ENCODE measurements around the gene VASH1.

VASH1 gene

DNA sequence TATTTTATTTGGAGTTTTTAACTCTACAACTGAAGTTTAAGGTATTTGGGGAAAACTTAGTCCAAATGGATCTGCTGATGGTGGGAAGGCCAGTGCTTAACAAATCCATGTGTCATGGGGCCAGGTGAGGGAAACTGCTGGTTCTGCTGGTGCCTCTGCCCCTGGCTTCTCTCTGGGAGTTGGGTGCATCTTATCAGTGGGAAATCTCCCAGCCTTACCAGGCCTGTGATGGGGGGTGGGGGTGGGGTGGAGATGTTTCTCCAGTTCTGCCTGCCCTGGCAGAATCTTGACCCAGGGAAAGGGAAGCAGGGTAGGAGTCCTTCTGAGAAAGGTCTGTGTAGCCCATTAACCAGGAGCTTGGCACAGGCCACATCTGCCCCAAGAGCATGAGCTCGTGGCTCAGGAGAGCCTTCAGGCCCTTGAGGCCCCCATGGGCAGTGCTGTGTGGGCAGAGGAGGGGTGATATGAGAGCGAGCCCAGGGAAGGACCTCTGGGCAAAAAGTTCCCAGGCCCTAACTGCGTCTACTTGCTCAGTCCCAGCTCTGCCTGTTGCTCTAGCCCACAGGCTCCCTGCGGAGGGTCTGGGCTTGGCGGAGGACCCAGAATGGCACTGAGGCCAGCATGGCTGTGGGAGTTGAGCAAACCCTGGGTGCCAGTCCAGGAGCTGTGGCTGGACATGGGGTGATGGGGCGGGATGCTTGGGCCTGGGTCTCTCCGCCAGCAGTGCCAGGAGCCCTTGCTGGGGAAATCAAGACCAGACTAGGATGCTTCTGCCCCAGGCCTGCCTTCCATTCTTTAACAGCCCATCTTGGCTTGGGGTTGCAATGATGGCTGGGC lies 18.2 kb downstream of the VASH1 start:
- intact Hi-C loops (cut with DNase I): no loop called here
- peak in 3 of 42 donors; percentile 30 to 41 (median 32) for DNase-seq

DNA sequence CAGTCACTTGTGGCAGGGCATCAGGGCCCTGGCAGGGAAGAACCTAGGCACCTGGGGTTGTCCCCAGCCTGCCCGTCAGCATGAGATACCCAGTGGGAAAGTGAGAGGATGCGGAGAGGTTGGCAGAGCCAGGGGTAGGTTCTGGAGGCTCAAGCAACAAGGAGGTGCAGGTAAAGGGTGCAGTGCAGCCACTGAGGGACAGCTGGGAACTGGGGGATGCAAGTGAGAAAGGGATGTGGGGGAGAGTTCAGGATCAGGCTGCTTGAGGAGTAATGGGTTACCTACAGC lies 18.7 kb downstream of the VASH1 start:
- intact Hi-C loops (cut with DNase I): no loop called here
- no peak for DNase-seq

DNA sequence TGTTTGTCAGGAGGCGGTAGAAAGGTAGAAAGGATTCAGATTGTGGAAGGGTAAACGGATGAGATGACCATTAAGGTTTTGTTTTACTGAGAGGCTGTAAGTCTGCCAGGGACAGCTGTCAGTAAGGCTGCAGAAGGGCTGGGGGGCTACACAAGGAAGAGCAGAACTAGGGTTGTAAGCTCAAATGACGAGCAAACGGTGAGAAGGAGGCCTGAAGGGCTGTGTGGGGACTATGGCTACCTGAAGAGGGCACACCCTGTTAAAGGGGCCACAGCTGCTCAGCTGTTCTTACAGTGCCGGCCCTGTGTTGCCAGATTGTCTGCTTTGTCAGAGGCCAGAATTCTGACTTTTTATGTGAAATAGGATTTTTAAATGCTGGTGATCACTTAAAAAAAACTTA lies 19.1 kb downstream of the VASH1 start:
- intact Hi-C loops (cut with DNase I): no loop called here
- peak in 2 of 42 donors; percentile 35 to 43 for DNase-seq

DNA sequence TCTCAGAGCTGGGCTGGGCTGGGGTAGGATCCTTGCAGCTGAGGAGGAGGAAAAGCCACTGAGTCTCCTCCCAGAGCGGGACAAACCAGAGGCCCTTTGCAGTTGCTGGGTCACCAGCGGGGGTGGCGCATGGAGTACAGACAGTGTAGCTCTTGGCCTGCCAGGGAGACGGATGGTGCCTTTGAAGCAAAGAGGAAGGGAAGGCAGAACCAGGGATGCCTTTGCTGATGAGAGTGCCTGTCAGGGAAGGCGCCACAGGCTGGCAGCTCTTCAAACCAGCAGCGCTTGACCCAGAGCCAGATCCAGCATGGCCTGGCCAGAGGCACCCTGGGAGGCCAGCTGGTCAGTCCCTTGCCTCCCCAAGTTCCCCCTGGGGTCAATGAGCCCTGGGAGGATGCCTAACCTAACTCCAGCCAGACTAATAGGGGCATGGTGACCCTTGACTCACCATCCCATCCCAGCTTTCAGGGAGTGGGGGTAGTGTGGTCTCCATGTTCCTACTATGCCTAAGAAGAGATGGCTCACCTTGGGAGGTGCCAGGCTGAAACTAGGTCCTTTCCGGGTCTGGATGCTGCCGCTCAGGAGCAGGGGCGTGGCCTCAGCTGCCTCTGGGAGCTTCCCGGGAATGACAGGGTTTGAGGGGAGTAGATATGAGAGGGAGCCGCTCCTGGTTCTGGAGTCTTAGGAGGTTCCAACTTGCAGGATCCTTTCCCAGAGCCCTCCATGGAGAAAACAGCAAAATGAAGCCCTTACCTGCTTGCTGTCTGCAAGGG lies 19.8 kb downstream of the VASH1 start:
- DNase-seq: peak; percentile 56 to 90 (median 82)
- intact Hi-C loops (cut with DNase I): no loop called here

DNA sequence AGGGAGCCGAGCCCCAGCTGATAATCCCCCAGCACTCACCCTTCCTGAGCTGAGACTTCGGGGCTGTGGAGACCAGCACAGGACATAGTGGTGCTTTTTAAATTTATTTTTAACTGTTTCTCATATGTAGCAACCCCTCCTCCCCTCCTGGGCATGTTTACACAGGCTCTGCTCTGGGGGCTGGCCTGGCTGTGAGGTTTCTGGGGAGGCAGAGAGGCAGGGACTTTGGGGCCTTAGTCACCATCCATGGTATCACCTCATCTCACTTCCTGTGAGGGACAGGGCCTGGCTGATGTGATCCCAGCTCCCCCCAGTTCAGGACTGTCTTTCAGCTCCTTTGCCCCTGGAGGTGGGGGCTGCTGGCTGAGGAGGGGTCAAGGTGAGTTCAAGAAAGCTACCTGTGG lies 20.4 kb downstream of the VASH1 start:
- intact Hi-C loops (cut with DNase I): no loop called here
- no peak for DNase-seq

DNA sequence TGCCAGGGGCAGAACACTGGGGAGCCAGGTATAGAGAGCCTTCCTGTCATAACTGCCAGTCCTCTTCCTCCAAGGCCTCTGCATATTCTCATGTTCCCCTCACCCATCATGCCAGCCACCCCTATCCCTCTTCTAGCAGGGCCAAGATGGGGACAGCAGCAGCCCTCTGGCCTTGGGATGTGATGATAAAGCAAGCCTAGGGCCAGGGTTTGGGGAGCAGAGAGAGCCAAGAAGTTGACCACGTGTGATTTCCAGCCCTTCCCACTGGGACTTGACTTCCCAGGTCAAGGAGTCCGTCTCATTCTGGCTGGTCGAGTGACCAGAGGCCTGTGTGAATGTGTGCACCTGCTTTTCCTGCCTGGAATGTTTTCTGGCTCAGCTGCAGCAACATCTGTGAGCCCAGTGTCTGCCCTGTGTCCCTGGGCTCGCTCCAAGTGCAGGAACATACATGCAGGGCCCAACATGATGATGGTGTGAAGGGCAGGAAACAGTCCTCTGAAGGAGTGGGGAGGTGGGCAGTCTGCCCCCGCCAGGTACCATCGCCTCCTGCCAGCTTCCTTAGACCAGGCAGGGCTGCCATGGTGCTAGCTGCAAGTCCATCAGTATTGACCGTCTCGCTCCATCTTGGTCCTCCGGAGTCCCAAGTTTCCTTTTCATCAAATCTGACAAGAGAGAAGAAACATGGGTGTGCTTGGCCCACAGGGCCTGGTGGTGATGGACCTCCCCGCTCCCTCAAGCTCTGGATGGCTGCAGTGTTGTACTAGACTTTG lies 21.0 kb downstream of the VASH1 start:
- no peak for DNase-seq
- intact Hi-C loops (cut with DNase I): no loop called here

DNA sequence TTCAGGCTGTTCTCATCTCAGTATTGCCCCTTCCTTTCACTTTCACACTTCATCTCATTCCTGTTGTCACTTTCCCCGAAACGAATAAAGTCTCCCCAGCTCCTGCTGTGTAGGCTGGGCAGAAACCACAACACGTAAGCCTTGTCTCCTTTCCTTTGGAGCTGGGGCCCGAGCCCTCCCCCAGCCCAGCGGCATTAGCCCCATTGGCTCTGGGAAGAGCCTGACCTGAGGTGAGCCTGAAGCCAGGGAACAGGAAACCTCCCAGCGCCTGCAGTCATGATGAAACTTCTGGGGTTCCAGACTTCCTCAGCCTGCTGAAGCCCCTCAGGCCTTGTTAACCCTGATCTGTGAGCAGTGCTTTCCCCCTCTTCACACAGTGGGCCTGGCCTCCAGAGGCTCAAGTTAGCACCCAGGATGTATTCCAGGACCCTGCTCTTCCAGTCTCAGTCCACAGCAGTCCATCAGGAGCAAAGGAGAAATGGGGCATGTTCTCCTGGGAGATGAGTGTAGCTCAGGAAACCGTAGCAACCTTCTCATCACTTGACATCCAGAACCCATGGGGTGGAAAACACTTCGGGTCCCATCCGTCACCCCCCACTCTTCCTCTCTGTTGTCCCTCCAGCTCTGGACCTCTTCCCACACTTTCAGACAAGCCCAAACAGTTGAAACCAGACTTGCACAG lies 21.8 kb downstream of the VASH1 start:
- intact Hi-C loops (cut with DNase I): no loop called here
- peak in 2 of 42 donors; percentile 26 to 41 for DNase-seq

DNA sequence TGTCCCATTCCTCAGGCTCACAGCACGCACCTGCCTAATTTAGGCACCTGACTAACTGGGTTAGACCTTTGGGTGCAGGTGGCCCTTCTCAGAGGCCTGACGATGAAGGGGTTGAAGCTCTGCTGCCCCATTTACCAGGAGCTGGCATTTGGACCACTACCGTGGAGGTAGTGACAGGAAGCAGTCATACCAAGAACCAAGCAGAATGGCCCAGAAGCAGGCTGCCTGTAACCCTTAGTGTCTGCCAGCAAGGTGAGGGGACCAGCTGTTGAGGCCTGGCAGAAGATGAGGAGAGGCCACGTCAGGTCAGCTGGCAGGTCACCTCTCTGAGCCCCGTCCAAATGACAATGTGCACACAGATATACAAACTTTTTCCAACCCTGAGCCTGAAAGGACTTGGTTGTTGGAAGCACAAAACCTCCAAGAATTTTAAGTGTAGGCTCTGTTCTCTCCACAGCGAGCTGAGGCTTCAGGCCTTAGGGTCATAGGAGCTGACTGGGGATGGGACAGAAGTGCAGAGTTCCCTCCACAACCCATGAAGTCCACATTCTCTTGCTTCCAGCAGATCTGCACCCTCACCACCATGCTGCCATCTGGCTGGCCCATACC lies 23.1 kb downstream of the VASH1 start:
- DNase-seq: peak in 2 of 42 donors; percentile 5 to 34
- intact Hi-C loops (cut with DNase I): loop anchor here (1.0 kb wide), 1 partner anchor 74 kb away; no protein-coding TSS in a partner anchor

DNA sequence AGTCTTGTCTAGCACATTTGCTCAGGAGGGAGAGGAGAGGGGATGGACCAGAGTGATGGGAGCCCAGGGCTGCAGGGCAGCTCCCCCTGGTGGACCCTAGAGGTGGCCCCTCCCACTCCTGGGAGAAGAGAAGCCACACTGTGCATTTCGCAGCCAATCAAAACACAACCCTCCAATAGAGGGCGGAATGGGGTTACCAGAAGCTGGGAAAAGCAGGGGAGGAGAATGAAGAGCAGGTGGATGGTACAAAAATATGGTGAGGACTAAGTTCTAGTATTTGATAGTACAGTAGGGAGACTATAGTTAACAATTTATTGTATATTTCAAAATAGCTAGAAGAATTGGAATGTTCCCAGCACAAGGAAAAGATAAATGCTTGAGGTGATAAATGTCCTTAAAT lies 23.6 kb downstream of the VASH1 start:
- intact Hi-C loops (cut with DNase I): loop anchor here (1.0 kb wide), 1 partner anchor 75 kb away; no protein-coding TSS in a partner anchor
- peak; percentile 67 to 94 (median 86) for DNase-seq

DNA sequence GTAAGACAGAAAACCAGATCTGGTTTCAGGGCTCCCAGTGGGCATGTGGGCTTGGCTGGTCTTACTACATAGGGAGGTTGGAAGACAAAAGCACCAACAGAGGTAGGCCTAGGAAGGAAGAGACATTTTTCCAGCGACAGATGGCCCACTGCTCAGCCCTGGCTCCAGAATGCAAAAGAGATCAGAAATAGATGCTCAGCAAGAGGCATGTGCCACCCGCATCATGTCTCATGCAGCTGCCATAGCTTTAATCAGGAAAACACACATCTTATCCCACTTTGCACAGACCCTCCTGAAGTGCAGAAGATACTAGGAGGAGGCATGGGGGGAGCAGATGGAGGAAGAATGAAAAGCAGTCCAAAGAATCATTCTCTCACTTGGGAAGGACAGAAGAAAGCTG lies 25.3 kb downstream of the VASH1 start:
- DNase-seq: no peak
- intact Hi-C loops (cut with DNase I): no loop called here

DNA sequence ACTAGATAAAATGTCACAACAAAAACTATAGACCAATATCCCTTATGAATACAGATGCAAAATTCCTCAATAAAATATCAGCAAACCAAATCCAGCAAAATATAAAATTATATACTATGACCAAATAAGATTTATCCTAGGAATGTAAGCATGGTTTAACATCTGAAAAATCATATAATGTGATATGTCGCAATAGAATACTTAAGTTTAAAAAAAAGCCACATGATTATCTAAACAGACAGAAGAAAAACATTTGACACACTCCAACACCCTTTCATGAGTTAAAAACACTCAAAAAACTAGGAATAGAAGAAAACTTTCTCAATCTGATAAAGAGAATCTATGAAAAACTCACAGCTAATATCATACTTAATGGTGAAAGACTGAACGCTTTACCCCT lies 31.2 kb downstream of the VASH1 start:
- intact Hi-C loops (cut with DNase I): no loop called here
- no peak for DNase-seq

DNA sequence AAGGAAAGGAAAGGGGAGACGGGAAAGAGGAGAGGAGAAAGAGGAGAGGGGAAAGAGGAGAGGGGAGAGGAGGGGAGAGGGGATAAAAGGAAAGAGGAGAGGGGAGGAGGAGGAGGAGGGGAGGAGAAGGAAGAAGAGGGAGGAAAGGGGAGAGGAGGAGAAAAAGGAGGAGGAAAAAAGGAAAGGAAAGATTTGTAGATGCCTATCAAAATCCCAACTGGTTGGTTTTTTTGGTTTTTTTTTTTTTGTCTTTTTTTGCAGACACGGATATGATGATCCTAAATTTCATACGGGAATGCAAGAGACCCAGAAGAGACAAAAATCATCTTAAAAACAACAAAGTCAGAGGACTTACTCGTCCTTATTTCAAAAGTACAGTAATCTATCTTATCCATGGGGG lies 32.1 kb downstream of the VASH1 start:
- no peak for DNase-seq
- intact Hi-C loops (cut with DNase I): no loop called here

DNA sequence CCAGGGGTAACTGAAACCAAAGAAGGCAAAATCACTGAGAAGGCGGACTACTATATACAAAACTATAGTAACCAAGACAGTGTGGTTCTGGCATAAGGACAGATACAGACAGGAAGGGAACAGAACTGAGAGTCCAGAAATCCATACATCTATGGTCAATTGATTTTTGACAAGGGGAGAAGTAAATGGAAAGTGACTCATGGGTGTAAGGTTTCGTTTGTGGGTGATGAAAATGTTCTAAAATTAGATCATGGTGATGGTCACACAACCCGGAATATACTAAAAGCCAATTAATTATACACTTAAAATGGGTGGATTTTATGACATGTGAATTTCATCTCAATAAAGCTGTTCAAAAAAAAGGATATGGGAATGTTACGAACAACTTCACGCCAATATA lies 32.7 kb downstream of the VASH1 start:
- intact Hi-C loops (cut with DNase I): no loop called here

DNA sequence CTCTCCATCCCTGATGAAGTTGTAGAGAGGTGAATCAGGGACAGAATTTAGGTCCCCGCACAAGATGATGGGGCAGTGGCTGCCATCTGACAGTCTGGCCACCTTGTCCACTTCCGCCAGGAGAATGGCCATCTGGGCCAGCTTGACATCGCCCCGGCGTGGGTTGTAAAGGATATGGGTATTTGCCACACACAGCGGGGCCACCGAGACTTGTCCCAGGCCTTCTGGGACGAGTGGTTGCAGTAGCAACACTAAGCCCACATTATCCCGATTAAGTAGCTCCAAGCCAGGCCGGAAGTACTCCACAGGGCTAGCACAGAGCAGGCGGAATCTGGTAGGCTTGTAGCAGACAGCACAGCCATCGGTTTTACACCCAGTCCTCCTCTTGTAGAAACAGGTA lies 45.2 kb downstream of the VASH1 start:
- intact Hi-C loops (cut with DNase I): no loop called here
- no peak for DNase-seq

More for the DNA sequence above, 32.7 kb downstream of the VASH1 start:
- no peak for DNase-seq

DNA sequence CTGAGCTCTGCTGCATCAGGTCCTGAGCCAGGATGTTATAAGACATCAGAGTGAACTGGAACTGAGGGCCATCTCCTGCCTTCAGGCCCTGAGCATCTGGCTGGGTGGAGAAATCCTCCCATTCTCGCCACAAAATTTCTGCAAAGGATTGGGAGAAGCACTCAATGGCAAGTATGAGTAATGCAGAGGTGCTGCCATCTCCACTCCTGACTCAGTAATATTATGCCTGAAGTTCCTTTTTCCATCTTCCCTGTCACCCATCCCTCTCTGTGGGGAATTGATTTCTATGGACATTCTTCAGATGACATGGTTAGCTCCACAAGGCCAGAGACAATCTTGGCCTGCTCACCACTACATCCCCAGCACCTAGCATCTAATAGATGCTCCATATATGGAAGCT lies 46.7 kb downstream of the VASH1 start:
- intact Hi-C loops (cut with DNase I): no loop called here
- peak in 2 of 42 donors; percentile 4 to 38 for DNase-seq

DNA sequence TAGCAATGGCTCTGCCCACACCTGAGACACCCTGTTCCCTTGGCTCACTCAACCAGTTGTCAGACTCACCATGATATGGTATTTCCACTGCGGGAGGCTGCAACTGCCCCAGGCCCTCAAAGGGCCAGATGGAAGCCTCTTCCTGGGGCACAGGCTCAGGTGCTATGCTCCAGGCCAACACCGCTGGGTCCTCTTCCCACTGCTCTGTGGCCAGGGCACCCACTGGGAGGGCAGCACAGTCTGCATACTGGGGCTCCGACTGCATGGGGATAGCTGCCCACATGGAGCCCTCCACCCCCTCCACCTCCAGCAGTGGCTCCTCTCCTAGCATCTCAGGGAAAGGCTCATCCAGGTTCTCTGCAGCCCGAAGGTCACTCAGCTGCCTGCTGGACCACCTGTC lies 47.7 kb downstream of the VASH1 start:
- intact Hi-C loops (cut with DNase I): no loop called here
- DNase-seq: no peak

DNA sequence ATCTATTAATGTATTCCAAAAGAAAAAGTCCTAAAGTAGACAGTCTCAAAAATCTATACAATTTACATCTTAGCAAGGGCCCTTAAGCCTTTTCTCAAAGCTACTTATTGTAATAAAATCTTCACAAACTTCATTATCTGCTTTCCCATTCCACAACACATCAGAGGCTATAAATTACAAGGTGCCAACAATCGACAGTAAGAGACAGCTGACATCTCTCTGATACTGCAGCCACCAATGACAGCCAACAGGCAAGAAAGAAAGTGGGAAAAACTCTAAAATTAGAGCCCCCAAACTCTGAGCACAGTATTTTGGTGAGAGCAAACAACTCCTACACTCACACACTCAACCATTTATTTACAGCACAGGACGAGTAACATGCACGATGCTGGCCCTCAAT lies 49.3 kb downstream of the VASH1 start:
- intact Hi-C loops (cut with DNase I): loop anchor here (5.0 kb wide), 1 partner anchor 48 kb away; the partner anchor contains the start of gene VASH1
- no peak for DNase-seq

DNA sequence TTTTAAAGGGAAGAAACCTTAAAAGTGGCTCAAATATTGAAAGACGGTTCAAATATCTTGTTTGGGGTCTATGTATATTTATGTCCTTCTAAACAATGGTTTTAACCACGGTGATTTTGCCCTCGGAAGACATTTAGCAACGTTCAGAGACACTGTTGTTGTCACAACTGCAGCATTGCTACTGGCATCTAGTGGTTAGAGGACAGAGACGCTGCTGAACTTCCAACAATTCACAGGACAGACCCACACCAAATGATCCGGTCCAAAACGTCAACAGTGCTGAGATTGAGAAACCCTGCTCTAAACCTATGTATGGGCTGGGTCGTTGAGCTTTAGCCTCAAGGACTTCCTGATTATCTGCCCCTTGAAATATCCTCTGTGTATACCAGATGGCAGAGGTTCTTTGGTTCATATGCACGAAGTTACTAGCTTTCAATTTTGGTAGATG lies 49.7 kb downstream of the VASH1 start:
- intact Hi-C loops (cut with DNase I): loop anchor here (5.0 kb wide), 1 partner anchor 49 kb away; the partner anchor contains the start of gene VASH1
- DNase-seq: peak in 25 of 42 donors; percentile 28 to 79 (median 52)
